OCI-LY7 (cell line): ENCODE results near the gene RHBDL1.
A peak's percentile ranks its signal among the peaks of the same experiment; 100 is the strongest.

Experiments used
- EZH2phosphoT487 ChIP-seq: fragments of 200-600 bp; sonication (generic); IDR thresholded peaks from 2 replicates; pipeline ENCODE4 v1.6.1; 2018; ENCODE audit warnings: low read depth, borderline replicate concordance, mild to moderate bottlenecking, mixed run types, antibody characterized with exemption, low read length, moderate library complexity, mixed read lengths
- TF ChIP-seq, protein P1 (sequence below): fragments of 200-600 bp; sonication (generic); conservative IDR thresholded peaks from 2 replicates; pipeline ENCODE4 v1.5.1; 2014; ENCODE audit warnings: mild to moderate bottlenecking, antibody characterized with exemption, low read length, moderate library complexity, mixed read lengths

- TF ChIP-seq, protein P1, sequence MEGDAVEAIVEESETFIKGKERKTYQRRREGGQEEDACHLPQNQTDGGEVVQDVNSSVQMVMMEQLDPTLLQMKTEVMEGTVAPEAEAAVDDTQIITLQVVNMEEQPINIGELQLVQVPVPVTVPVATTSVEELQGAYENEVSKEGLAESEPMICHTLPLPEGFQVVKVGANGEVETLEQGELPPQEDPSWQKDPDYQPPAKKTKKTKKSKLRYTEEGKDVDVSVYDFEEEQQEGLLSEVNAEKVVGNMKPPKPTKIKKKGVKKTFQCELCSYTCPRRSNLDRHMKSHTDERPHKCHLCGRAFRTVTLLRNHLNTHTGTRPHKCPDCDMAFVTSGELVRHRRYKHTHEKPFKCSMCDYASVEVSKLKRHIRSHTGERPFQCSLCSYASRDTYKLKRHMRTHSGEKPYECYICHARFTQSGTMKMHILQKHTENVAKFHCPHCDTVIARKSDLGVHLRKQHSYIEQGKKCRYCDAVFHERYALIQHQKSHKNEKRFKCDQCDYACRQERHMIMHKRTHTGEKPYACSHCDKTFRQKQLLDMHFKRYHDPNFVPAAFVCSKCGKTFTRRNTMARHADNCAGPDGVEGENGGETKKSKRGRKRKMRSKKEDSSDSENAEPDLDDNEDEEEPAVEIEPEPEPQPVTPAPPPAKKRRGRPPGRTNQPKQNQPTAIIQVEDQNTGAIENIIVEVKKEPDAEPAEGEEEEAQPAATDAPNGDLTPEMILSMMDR = peak; percentile 2
- TF ChIP-seq EZH2phosphoT487 = no peak
Measured at GRCh38 chr16:661184-661821, 14.2 kb upstream of the RHBDL1 start.
